ENCODE results near the gene RILPL1.

DNA sequence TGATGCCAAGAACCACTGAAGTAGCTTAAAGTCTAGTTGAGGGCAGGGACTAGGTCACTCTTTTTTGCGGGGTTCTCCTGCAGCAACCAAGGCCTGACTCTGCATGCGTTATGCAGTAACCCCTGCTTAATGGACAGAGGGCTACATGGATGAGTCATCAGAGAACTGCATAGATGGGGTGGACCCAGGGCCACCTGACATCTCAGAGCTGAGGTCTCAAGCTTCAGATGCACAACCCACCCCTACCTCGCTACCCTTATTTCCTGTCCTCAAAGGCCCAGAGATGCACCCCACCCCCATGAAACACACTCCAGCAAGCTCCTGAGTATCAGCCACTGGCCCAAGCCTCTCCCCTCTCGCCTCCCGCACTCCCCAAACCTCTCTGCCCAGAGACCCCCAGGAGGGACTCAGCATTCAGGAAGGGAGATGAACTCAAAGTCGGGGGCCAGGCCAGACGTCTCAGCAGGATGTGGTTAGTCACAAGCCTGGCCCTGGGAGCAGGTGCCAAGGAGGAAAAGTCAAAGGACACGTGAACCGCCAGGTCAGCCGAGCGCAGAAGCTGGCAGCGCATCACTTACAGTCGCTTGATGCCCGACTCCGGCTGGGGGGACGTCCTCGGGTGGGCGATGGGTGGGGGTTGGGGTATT lies 49.8 kb downstream of the RILPL1 start:
- TF ChIP-seq, protein P1, sequence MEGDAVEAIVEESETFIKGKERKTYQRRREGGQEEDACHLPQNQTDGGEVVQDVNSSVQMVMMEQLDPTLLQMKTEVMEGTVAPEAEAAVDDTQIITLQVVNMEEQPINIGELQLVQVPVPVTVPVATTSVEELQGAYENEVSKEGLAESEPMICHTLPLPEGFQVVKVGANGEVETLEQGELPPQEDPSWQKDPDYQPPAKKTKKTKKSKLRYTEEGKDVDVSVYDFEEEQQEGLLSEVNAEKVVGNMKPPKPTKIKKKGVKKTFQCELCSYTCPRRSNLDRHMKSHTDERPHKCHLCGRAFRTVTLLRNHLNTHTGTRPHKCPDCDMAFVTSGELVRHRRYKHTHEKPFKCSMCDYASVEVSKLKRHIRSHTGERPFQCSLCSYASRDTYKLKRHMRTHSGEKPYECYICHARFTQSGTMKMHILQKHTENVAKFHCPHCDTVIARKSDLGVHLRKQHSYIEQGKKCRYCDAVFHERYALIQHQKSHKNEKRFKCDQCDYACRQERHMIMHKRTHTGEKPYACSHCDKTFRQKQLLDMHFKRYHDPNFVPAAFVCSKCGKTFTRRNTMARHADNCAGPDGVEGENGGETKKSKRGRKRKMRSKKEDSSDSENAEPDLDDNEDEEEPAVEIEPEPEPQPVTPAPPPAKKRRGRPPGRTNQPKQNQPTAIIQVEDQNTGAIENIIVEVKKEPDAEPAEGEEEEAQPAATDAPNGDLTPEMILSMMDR (IDR thresholded peaks at IDR 0.05): no peak
- no peak for TF ChIP-seq POLR2A (IDR thresholded peaks at IDR 0.05)
